Measurements from ENCODE around the gene SOWAHD.

SOWAHD gene

DNA sequence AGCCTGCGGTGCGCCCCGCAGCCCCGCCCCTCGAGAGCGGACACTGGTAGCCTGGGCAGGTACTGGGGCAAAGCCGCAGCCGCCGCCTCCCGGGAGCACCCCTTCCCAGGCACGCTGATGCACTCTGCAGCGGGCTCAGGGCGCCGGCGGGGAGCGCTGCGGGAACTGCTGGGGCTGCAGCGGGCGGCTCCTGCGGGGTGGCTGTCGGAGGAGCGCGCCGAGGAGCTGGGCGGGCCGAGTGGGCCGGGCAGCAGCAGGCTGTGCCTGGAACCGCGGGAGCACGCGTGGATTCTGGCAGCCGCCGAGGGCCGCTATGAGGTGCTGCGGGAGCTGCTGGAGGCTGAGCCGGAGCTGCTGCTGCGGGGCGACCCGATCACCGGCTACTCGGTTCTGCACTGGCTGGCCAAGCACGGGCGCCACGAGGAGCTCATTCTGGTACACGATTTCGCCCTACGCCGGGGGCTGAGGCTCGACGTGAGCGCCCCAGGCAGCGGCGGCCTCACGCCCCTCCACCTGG, 401 bp downstream of the SOWAHD start:
- DNase-seq: peak; percentile 22
- no peak overlapping the region for H3K23ac ChIP-seq (ENCODE audit: low read length in 2 of 2)
- peaks cover 15% of the 10 kb centered on the region for H3K4me1 ChIP-seq (ENCODE audit: control insufficient read depth, insufficient read depth, low read depth, low read length)
- H3K4me2 ChIP-seq (ENCODE audit: low read length, poor library complexity, severe bottlenecking): peak overlapping the region; percentile 80
- no peak overlapping the region for H4K91ac ChIP-seq (ENCODE audit: low read length)
- no peak overlapping the region for H3K4ac ChIP-seq (ENCODE audit: low read depth in 1 of 2, low read length in 2 of 2)
- peak overlapping the region; percentile 84 for H4K8ac ChIP-seq (ENCODE audit: low read length)
- no peaks in the 10 kb centered on the region for H3K9me3 ChIP-seq (ENCODE audit: control insufficient read depth, low read length)
- peak overlapping the region in 1 of 2 experiments; percentile 60 for H3K14ac ChIP-seq (ENCODE audit: low read length in 2 of 2)
- H3K27ac ChIP-seq (ENCODE audit: low read length, poor library complexity, severe bottlenecking): no peak overlapping the region
- H3K36me3 ChIP-seq (ENCODE audit: control insufficient read depth in 1 of 2, insufficient read depth in 2 of 2, low read depth in 1 of 2, low read length in 2 of 2): no peaks in the 10 kb centered on the region
- H3K27me3 ChIP-seq (ENCODE audit: control insufficient read depth in 1 of 2, insufficient read depth in 1 of 2, low read length in 2 of 2): peaks cover 0 to 34% of the 10 kb centered on the region in 2 experiments
- no peak overlapping the region for H2BK15ac ChIP-seq (ENCODE audit: low read depth, poor library complexity, severe bottlenecking)
- peak overlapping the region; percentile 51 for H2BK5ac ChIP-seq (ENCODE audit: low read depth, low read length, poor library complexity, severe bottlenecking)
- peak overlapping the region; percentile 59 to 62 for H3K4me3 ChIP-seq (ENCODE audit: insufficient read depth in 1 of 2, low read depth in 1 of 2, low read length in 2 of 2)
- peak overlapping the region; percentile 21 to 87 for H3K18ac ChIP-seq (ENCODE audit: low read depth in 1 of 2, low read length in 2 of 2)
- WGBS: 4% methylated on average over 15 of the region's 54 CpGs
- no peak overlapping the region for H2BK120ac ChIP-seq (ENCODE audit: low read depth, low read length)
- peak overlapping the region; percentile 71 for H2AFZ ChIP-seq (ENCODE audit: low read depth, low read length)
- H3K9ac ChIP-seq (ENCODE audit: low read length): no peak overlapping the region
- H2BK12ac ChIP-seq (ENCODE audit: low read length in 2 of 2): no peak overlapping the region
- no peaks in the 10 kb centered on the region for H3K79me1 ChIP-seq (replicated peaks; ENCODE audit: low read length, poor library complexity, severe bottlenecking)
- no peak overlapping the region for H2AK5ac ChIP-seq (ENCODE audit: low read length, severe bottlenecking)

DNA sequence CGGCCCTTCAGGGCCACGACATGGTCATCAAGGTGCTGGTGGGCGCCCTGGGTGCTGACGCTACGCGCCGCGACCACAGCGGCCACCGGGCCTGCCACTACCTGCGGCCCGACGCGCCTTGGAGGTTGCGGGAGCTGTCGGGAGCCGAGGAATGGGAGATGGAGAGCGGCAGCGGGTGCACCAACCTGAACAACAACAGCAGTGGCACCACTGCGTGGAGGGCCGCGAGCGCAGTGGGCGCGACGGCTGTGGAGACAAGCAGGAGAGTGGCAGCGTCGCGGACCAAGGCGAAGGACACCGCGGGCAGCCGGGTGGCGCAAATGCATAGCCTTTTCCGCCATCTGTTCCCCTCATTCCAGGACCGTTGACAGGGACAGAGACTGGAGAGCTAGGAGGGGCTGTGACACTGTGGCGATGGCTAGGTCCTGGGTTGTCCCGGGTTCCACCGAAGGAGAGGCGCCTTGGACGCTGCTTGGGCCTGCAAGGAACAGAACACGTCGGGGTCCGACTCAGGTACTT, 919 bp downstream of the SOWAHD start:
- H3K4me1 ChIP-seq (ENCODE audit: control insufficient read depth, insufficient read depth, low read depth, low read length): peaks cover 16% of the 10 kb centered on the region
- no peaks in the 10 kb centered on the region for H3K36me3 ChIP-seq (ENCODE audit: control insufficient read depth in 1 of 2, insufficient read depth in 2 of 2, low read depth in 1 of 2, low read length in 2 of 2)
- no peak overlapping the region for H2BK5ac ChIP-seq (ENCODE audit: low read depth, low read length, poor library complexity, severe bottlenecking)
- H3K23ac ChIP-seq (ENCODE audit: low read length in 2 of 2): no peak overlapping the region
- H2AK5ac ChIP-seq (ENCODE audit: low read length, severe bottlenecking): no peak overlapping the region
- peak overlapping the region; percentile 80 for H3K4me2 ChIP-seq (ENCODE audit: low read length, poor library complexity, severe bottlenecking)
- H2BK120ac ChIP-seq (ENCODE audit: low read depth, low read length): no peak overlapping the region
- H3K18ac ChIP-seq (ENCODE audit: low read depth in 1 of 2, low read length in 2 of 2): peak overlapping the region in 1 of 2 experiments; percentile 87
- H3K27me3 ChIP-seq (ENCODE audit: control insufficient read depth in 1 of 2, insufficient read depth in 1 of 2, low read length in 2 of 2): peaks cover 0 to 32% of the 10 kb centered on the region in 2 experiments
- peak overlapping the region; percentile 59 to 62 for H3K4me3 ChIP-seq (ENCODE audit: insufficient read depth in 1 of 2, low read depth in 1 of 2, low read length in 2 of 2)
- no peaks in the 10 kb centered on the region for H3K79me1 ChIP-seq (replicated peaks; ENCODE audit: low read length, poor library complexity, severe bottlenecking)
- peak overlapping the region in 1 of 2 experiments; percentile 15 for H3K4ac ChIP-seq (ENCODE audit: low read depth in 1 of 2, low read length in 2 of 2)
- peak overlapping the region in 1 of 2 experiments; percentile 63 for H2BK12ac ChIP-seq (ENCODE audit: low read length in 2 of 2)
- DNase-seq: no peak
- H3K14ac ChIP-seq (ENCODE audit: low read length in 2 of 2): peak overlapping the region in 1 of 2 experiments; percentile 60
- peak overlapping the region; percentile 71 for H2AFZ ChIP-seq (ENCODE audit: low read depth, low read length)
- H3K9ac ChIP-seq (ENCODE audit: low read length): no peak overlapping the region
- H4K91ac ChIP-seq (ENCODE audit: low read length): no peak overlapping the region
- 26% methylated on average over 40 of the region's 44 CpGs for WGBS
- H3K27ac ChIP-seq (ENCODE audit: low read length, poor library complexity, severe bottlenecking): no peak overlapping the region
- H3K9me3 ChIP-seq (ENCODE audit: control insufficient read depth, low read length): no peaks in the 10 kb centered on the region
- H4K8ac ChIP-seq (ENCODE audit: low read length): no peak overlapping the region
- H2BK15ac ChIP-seq (ENCODE audit: low read depth, poor library complexity, severe bottlenecking): no peak overlapping the region

DNA sequence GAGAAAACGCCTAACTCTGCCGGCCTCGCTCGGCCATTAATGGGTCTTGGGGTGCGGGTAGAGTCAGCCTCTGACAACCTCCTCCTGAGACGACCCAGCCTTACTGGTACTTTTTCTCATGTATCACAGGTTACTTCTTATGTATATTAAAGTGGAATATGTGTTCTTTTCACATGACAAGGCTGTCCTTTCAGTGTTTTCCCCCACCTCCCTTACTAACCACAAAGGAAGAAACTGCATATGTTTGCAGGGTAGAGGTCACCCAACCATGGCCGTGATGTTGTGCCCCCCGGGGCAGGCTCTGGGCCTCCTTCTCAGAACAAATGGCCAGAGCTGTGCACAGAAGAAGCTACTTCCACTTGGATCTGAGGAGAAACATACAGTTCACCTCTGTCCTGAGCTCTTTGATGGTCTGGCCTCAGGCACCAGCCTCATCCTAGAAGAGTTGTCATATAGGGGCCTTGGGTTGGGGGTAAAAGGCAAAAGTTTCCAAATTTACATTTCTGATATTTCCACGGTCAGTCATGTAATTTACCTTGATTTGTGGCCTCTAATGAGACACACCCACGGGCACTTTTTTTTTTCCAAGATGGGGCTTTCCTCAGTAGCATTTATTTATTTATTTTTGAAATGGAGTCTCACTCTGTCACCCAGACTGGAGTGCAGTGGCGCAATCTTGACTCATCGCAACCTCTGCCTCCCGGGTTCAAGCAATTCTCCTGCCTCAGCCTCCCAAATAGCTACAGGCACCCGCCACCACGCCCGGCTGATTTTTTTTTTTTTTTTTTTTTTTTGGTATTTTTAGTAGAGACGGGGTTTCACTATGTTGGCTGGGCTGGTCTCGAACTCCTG, 1.9 kb downstream of the SOWAHD start:
- Histone ChIP-seq H2BK120ac (ENCODE audit: low read depth, low read length) (no peak overlapping the region), H3K9ac (ENCODE audit: low read length) (no peak overlapping the region), H4K8ac (ENCODE audit: low read length) (no peak overlapping the region), H3K14ac (ENCODE audit: low read length in 2 of 2) (no peak overlapping the region), H3K4ac (ENCODE audit: low read depth in 1 of 2, low read length in 2 of 2) (no peak overlapping the region), H3K9me3 (ENCODE audit: control insufficient read depth, low read length) (no peaks in the 10 kb centered on the region), H3K23ac (ENCODE audit: low read length in 2 of 2) (no peak overlapping the region), H2BK12ac (ENCODE audit: low read length in 2 of 2) (no peak overlapping the region), H3K4me1 (ENCODE audit: control insufficient read depth, insufficient read depth, low read depth, low read length) (peaks cover 16% of the 10 kb centered on the region), H2BK15ac (ENCODE audit: low read depth, poor library complexity, severe bottlenecking) (no peak overlapping the region), H2AK5ac (ENCODE audit: low read length, severe bottlenecking) (no peak overlapping the region), H3K79me1 (replicated peaks; ENCODE audit: low read length, poor library complexity, severe bottlenecking) (no peaks in the 10 kb centered on the region), H3K27ac (ENCODE audit: low read length, poor library complexity, severe bottlenecking) (no peak overlapping the region), H4K91ac (ENCODE audit: low read length) (no peak overlapping the region), H3K4me3 (ENCODE audit: insufficient read depth in 1 of 2, low read depth in 1 of 2, low read length in 2 of 2) (no peak overlapping the region), H2BK5ac (ENCODE audit: low read depth, low read length, poor library complexity, severe bottlenecking) (no peak overlapping the region), H3K27me3 (ENCODE audit: control insufficient read depth in 1 of 2, insufficient read depth in 1 of 2, low read length in 2 of 2) (peaks cover 0 to 31% of the 10 kb centered on the region in 2 experiments), H3K36me3 (ENCODE audit: control insufficient read depth in 1 of 2, insufficient read depth in 2 of 2, low read depth in 1 of 2, low read length in 2 of 2) (no peaks in the 10 kb centered on the region), H3K4me2 (ENCODE audit: low read length, poor library complexity, severe bottlenecking) (no peak overlapping the region), H2AFZ (ENCODE audit: low read depth, low read length) (no peak overlapping the region), H3K18ac (ENCODE audit: low read depth in 1 of 2, low read length in 2 of 2) (no peak overlapping the region)
- 60% methylated on average over 2 of the region's 18 CpGs for WGBS
- DNase-seq: no peak

DNA sequence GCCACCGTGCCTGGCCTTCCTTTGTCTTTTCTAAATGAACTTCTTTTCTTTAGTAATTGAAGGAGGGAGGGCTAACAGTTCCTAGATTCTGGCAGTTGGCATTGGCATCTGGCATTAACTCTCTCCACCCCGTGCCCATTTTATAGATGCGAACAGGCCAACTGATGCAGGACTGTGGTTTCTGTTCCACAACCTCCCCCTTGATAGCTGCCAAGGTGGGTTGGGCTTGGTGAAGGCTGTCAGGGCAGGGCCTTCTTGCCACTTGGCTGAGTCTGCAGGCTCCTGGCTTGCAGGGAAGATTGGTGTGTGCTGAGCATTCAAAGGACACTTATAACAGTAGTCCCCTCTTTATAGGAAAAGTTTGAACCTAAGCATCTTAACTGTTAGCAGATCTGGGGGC, 4.3 kb downstream of the SOWAHD start:
- Histone ChIP-seq H3K14ac (ENCODE audit: low read length in 2 of 2) (no peak overlapping the region), H2AFZ (ENCODE audit: low read depth, low read length) (no peak overlapping the region), H3K23ac (ENCODE audit: low read length in 2 of 2) (no peak overlapping the region), H3K4me1 (ENCODE audit: control insufficient read depth, insufficient read depth, low read depth, low read length) (peaks cover 17% of the 10 kb centered on the region), H3K4me3 (ENCODE audit: insufficient read depth in 1 of 2, low read depth in 1 of 2, low read length in 2 of 2) (no peak overlapping the region), H3K4ac (ENCODE audit: low read depth in 1 of 2, low read length in 2 of 2) (no peak overlapping the region), H3K9me3 (ENCODE audit: control insufficient read depth, low read length) (no peaks in the 10 kb centered on the region), H3K18ac (ENCODE audit: low read depth in 1 of 2, low read length in 2 of 2) (peak overlapping the region in 1 of 2 experiments; percentile 54), H3K27ac (ENCODE audit: low read length, poor library complexity, severe bottlenecking) (peak overlapping the region; percentile 93), H4K91ac (ENCODE audit: low read length) (no peak overlapping the region), H2BK12ac (ENCODE audit: low read length in 2 of 2) (no peak overlapping the region), H3K9ac (ENCODE audit: low read length) (no peak overlapping the region), H3K4me2 (ENCODE audit: low read length, poor library complexity, severe bottlenecking) (no peak overlapping the region), H2BK120ac (ENCODE audit: low read depth, low read length) (no peak overlapping the region), H3K79me1 (replicated peaks; ENCODE audit: low read length, poor library complexity, severe bottlenecking) (no peaks in the 10 kb centered on the region), H3K27me3 (ENCODE audit: control insufficient read depth in 1 of 2, insufficient read depth in 1 of 2, low read length in 2 of 2) (peaks cover 0 to 18% of the 10 kb centered on the region in 2 experiments), H3K36me3 (ENCODE audit: control insufficient read depth in 1 of 2, insufficient read depth in 2 of 2, low read depth in 1 of 2, low read length in 2 of 2) (no peaks in the 10 kb centered on the region), H4K8ac (ENCODE audit: low read length) (peak overlapping the region; percentile 28), H2BK15ac (ENCODE audit: low read depth, poor library complexity, severe bottlenecking) (no peak overlapping the region), H2BK5ac (ENCODE audit: low read depth, low read length, poor library complexity, severe bottlenecking) (no peak overlapping the region), H2AK5ac (ENCODE audit: low read length, severe bottlenecking) (no peak overlapping the region)
- WGBS: no CpG with 5 or more reads among the region's 3 CpGs
- no peak for DNase-seq

Measured in mesenchymal stem cell (in vitro differentiated cells and primary cell).